ENCODE measurements around the gene SF3B2.
A peak's percentile ranks its signal among the peaks of the same experiment; 100 is the strongest.

Gene SF3B2

DNA sequence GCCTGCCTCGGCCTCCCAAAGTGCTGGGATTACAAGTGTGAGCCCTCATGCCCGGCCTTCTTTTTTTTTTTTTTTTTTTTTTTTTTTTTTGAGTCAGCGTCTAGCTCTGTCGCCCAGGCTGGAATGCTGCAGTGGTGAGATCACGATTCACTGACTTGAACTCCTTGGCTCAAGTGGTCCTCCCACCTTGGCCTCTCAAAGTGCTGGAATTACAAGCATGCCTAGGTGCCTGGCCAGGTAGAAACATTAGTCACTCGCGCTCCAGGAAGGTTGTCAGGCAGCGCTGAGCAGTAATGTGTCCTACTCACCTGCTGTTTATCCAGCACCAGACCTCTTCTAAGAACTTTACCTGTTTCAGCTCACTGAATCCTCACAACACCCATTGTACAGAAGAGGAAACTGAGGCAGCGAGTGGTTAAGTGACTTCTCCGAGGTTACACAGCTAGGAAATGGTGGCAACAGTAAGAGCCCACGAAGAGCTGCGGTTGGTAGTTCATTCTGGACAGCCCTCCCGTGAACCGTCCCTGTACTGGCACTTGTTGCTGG is 40.9 kb upstream of the SF3B2 start:
- no peak overlapping the region for H3K9ac ChIP-seq (ENCODE audit: low read depth, low read length)
- peak overlapping the region; percentile 14 for H3K4me3 ChIP-seq (ENCODE audit: low read depth, low read length)
- H3K36me3 ChIP-seq (ENCODE audit: control insufficient read depth, insufficient read depth, low read length): no peaks in the 10 kb centered on the region
- peaks cover 10% of the 10 kb centered on the region for H3K27me3 ChIP-seq (ENCODE audit: control insufficient read depth, insufficient read depth, low read length)
- H3K9me3 ChIP-seq (ENCODE audit: control insufficient read depth, insufficient read depth, low read length): no peaks in the 10 kb centered on the region
- peaks cover 6% of the 10 kb centered on the region for H3K4me1 ChIP-seq (ENCODE audit: control insufficient read depth, insufficient read depth, low read length)

DNA sequence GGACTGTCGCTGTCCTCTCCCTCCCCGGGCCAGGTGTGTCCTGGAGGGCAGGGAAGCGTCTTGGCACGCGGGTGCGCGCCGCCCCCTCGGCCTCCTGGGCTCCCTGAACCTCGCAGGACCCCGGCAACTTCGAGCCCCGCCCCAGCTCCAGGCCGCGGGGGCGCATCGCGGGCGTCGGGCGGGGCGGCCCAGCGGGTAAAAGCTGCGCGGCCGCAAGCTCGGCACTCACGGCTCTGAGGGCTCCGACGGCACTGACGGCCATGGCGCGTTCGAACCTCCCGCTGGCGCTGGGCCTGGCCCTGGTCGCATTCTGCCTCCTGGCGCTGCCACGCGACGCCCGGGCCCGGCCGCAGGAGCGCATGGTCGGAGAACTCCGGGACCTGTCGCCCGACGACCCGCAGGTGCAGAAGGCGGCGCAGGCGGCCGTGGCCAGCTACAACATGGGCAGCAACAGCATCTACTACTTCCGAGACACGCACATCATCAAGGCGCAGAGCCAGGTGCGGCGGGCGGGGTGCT is 40.3 kb upstream of the SF3B2 start, which contains the start of gene CST6:
CST6 (plus strand) TSS at position 224 of the 519 bp plus-strand sequence; CDS start at position 261, 37 bp downstream.
- H3K9me3 ChIP-seq (ENCODE audit: control insufficient read depth, insufficient read depth, low read length): no peaks in the 10 kb centered on the region
- H3K4me1 ChIP-seq (ENCODE audit: control insufficient read depth, insufficient read depth, low read length): peaks cover 3% of the 10 kb centered on the region
- H3K4me3 ChIP-seq (ENCODE audit: low read depth, low read length): peak within 1 kb of the TSS; percentile 22
- H3K27me3 ChIP-seq (ENCODE audit: control insufficient read depth, insufficient read depth, low read length): peaks cover 10% of the 10 kb centered on the region
- no peaks in the 10 kb centered on the region for H3K36me3 ChIP-seq (ENCODE audit: control insufficient read depth, insufficient read depth, low read length)
- no peak within 1 kb of the TSS for H3K9ac ChIP-seq (ENCODE audit: low read depth, low read length)

DNA sequence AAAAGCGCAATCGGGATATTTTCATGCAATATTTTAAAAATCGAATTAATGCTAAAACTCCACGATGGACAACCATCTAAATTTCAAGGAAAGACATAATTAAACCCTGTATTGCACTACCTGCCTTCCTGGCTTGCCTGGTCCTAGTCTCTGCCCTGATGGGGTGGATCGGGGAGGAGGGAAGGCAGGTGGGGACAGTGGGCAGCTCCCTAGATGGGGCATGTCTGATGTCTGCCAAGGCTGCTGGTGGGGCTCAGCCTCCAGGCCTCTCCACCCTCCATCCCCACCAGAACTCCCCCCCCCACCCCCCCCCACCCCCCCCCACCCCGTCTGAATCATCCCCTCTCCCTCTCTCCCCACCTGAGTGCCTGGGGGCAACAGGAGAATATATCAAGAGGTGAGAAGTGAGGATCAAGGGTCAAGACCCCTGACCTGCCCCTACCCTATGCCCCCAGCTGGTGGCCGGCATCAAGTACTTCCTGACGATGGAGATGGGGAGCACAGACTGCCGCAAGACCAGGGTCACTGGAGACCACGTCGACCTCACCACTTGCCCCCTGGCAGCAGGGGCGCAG is 39.7 kb upstream of the SF3B2 start:
- Histone ChIP-seq H3K9ac (ENCODE audit: low read depth, low read length) (no peak overlapping the region), H3K36me3 (ENCODE audit: control insufficient read depth, insufficient read depth, low read length) (no peaks in the 10 kb centered on the region), H3K4me1 (ENCODE audit: control insufficient read depth, insufficient read depth, low read length) (no peaks in the 10 kb centered on the region), H3K4me3 (ENCODE audit: low read depth, low read length) (no peak overlapping the region), H3K27me3 (ENCODE audit: control insufficient read depth, insufficient read depth, low read length) (peaks cover 10% of the 10 kb centered on the region), H3K9me3 (ENCODE audit: control insufficient read depth, insufficient read depth, low read length) (no peaks in the 10 kb centered on the region)

DNA sequence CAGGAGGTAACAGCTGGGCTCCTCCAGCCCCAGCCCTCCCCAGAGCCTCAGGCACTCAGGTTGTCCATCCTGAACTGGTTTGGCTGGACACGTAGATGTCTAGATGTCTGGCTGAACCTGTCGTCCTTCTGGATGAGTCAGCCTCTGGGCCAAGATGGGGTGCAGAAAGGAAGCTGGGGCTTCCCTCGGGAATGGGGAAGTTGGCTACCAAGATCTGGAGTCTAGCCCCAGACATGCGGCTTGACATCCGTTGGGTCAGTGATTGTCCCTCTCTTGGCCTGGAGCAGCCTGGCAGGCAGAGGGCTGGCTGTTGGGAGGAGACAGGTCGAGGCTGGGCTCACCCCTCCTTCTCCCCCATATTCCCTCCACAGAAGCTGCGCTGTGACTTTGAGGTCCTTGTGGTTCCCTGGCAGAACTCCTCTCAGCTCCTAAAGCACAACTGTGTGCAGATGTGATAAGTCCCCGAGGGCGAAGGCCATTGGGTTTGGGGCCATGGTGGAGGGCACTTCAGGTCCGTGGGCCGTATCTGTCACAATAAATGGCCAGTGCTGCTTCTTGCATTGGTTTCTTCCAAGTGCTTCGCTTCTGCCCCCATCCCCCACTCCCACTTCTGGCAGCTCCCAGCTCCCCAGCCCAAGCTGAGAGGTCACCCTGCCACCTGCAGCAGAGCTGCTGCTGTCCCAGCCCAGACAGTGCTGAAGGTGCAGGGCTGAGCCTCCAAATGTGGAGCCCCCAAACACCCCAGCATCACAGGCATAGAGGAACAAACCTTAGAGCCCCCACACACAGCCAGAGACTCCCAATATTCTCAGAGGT is 39.0 kb upstream of the SF3B2 start:
- Histone ChIP-seq H3K4me1 (ENCODE audit: control insufficient read depth, insufficient read depth, low read length) (no peaks in the 10 kb centered on the region), H3K9me3 (ENCODE audit: control insufficient read depth, insufficient read depth, low read length) (no peaks in the 10 kb centered on the region), H3K36me3 (ENCODE audit: control insufficient read depth, insufficient read depth, low read length) (no peaks in the 10 kb centered on the region), H3K27me3 (ENCODE audit: control insufficient read depth, insufficient read depth, low read length) (peaks cover 10% of the 10 kb centered on the region), H3K4me3 (ENCODE audit: low read depth, low read length) (no peak overlapping the region), H3K9ac (ENCODE audit: low read depth, low read length) (no peak overlapping the region)

DNA sequence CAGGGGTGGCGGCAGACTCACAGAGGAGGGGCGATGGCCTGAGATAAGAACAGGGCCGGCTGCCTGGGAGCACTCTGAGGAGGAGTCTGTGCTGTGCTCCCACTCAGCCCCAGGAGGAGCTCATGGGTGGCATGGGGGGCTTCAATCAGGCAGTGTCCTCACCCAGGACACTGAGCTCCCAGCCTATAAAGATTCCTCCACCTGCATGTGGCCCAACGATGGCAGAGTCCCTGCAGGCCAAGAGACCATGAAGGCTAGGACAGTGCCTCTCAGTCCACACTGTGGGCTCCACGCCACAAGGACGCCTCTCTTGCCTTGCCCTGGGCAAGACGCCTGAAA is 38.4 kb upstream of the SF3B2 start:
- Histone ChIP-seq H3K9me3 (ENCODE audit: control insufficient read depth, insufficient read depth, low read length) (no peaks in the 10 kb centered on the region), H3K4me3 (ENCODE audit: low read depth, low read length) (no peak overlapping the region), H3K9ac (ENCODE audit: low read depth, low read length) (no peak overlapping the region), H3K27me3 (ENCODE audit: control insufficient read depth, insufficient read depth, low read length) (peaks cover 10% of the 10 kb centered on the region), H3K36me3 (ENCODE audit: control insufficient read depth, insufficient read depth, low read length) (no peaks in the 10 kb centered on the region), H3K4me1 (ENCODE audit: control insufficient read depth, insufficient read depth, low read length) (no peaks in the 10 kb centered on the region)

DNA sequence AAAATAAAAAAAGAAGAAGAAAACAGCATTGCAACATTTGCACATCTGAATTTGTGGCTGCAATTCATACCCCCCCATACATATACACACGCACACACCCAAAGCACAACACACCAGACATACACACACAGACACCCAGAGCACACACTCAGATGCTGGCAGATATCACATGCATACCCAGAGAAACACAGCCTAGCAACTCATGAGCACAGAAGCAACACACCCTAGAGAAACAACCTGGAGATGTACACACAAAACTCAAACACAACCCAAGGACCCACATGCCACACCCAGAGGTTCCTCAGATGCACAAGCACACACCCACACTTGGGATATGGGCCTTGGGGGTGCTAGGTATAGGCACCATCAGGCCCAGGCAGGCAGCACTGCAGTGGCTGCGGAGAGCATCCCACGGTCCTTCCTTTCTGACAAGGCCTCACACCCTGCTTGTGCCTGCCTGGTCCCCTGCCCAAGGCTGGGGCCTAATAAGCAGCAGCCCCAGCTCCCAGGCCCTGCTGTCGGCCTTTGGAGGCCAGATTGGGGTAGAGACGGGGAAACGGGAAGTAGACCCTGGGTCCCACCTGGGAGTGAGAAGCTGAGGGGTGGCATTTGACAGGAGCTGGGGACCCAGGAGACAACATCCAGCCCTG is 37.2 kb upstream of the SF3B2 start:
- Histone ChIP-seq H3K27me3 (ENCODE audit: control insufficient read depth, insufficient read depth, low read length) (peaks cover 10% of the 10 kb centered on the region), H3K9me3 (ENCODE audit: control insufficient read depth, insufficient read depth, low read length) (no peaks in the 10 kb centered on the region), H3K4me1 (ENCODE audit: control insufficient read depth, insufficient read depth, low read length) (no peaks in the 10 kb centered on the region), H3K36me3 (ENCODE audit: control insufficient read depth, insufficient read depth, low read length) (no peaks in the 10 kb centered on the region), H3K9ac (ENCODE audit: low read depth, low read length) (no peak overlapping the region), H3K4me3 (ENCODE audit: low read depth, low read length) (no peak overlapping the region)

DNA sequence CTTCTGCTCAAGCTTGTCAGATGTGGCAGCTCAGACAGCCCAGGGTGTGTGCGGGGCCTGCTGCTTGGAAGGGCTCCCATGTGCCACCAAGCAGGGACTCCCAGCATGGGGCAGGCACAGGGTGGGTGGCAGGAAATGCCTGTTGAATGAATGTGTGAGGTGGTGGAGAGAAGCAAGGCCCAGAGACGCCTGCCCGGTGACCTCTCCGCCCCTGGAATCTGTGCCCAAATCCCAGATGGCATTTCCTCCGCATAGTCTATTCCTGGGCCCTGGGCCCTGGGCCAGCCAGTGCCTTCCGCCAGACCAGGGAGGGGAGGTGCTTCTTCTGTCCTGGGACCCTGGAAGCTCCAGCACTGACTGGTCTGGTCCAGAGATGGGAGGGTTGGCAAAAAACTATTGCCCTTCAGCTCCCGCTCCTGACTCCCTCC is 36.7 kb upstream of the SF3B2 start:
- no peaks in the 10 kb centered on the region for H3K36me3 ChIP-seq (ENCODE audit: control insufficient read depth, insufficient read depth, low read length)
- H3K4me3 ChIP-seq (ENCODE audit: low read depth, low read length): no peak overlapping the region
- H3K27me3 ChIP-seq (ENCODE audit: control insufficient read depth, insufficient read depth, low read length): peaks cover 10% of the 10 kb centered on the region
- no peak overlapping the region for H3K9ac ChIP-seq (ENCODE audit: low read depth, low read length)
- no peaks in the 10 kb centered on the region for H3K9me3 ChIP-seq (ENCODE audit: control insufficient read depth, insufficient read depth, low read length)
- no peaks in the 10 kb centered on the region for H3K4me1 ChIP-seq (ENCODE audit: control insufficient read depth, insufficient read depth, low read length)

DNA sequence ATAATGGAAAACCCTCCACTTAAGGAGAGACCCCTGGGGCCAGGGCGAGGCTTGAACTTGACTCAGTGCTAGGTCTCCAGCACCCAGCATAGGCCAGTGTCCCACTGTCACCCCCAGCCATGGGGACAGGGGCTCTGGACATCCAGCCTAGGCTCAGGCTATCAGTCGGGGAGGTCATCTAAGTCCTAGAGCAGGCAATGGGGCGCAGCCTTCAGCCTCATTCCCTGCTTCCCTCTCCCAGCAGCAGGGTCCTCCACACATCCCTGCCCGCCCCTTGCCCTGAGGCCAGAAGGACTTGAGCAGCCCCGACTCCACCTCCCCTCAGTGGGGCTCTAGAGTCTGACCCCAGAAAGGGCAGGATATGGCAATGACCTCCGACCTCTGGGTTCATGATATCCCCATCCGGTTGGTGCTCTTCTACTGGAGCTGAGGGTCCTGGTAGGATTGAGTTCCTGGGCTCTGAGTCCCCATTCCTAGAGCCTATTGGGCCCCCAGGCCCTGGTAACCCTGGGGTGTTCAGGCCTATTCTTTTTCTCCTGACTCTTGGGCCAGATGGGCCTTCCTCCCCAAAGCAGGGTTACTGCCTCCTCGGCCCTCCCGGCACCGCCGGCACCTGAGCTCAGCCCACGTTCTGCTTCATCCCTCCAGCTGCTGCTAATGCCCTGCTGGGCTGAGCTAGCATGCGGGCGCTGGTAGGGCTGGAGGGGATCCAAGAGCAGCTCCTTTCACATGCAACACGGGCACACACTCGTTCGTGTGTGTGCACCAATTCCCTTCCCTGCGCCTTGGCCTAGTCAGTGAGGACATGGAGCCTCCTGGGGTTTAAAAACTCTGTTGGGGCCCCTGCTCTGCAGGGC is 36.0 kb upstream of the SF3B2 start:
- Histone ChIP-seq H3K9me3 (ENCODE audit: control insufficient read depth, insufficient read depth, low read length) (no peaks in the 10 kb centered on the region), H3K27me3 (ENCODE audit: control insufficient read depth, insufficient read depth, low read length) (peaks cover 10% of the 10 kb centered on the region), H3K4me1 (ENCODE audit: control insufficient read depth, insufficient read depth, low read length) (no peaks in the 10 kb centered on the region), H3K4me3 (ENCODE audit: low read depth, low read length) (no peak overlapping the region), H3K36me3 (ENCODE audit: control insufficient read depth, insufficient read depth, low read length) (no peaks in the 10 kb centered on the region), H3K9ac (ENCODE audit: low read depth, low read length) (no peak overlapping the region)

DNA sequence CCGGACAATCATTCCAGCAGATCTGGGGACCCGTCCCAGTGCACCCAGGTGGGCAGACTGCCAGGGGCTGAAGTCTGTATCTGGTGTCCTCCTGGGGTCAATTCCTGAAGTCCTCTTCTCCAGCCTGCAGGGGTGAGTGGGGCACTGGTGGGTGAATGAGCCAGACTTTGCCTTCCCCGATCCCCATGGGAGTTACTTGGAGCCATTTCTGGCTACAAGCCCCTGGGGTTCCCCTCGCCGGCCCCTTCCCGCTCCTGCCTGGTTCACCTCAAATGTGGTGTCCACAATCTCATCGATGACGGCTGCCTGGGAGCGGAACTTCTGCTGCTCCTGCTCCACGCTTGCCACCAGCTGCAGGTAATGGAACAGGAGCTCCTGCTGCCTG is 35.4 kb upstream of the SF3B2 start:
- no peaks in the 10 kb centered on the region for H3K4me1 ChIP-seq (ENCODE audit: control insufficient read depth, insufficient read depth, low read length)
- no peaks in the 10 kb centered on the region for H3K36me3 ChIP-seq (ENCODE audit: control insufficient read depth, insufficient read depth, low read length)
- H3K9me3 ChIP-seq (ENCODE audit: control insufficient read depth, insufficient read depth, low read length): no peaks in the 10 kb centered on the region
- no peak overlapping the region for H3K4me3 ChIP-seq (ENCODE audit: low read depth, low read length)
- H3K9ac ChIP-seq (ENCODE audit: low read depth, low read length): no peak overlapping the region
- H3K27me3 ChIP-seq (ENCODE audit: control insufficient read depth, insufficient read depth, low read length): peaks cover 9% of the 10 kb centered on the region

DNA sequence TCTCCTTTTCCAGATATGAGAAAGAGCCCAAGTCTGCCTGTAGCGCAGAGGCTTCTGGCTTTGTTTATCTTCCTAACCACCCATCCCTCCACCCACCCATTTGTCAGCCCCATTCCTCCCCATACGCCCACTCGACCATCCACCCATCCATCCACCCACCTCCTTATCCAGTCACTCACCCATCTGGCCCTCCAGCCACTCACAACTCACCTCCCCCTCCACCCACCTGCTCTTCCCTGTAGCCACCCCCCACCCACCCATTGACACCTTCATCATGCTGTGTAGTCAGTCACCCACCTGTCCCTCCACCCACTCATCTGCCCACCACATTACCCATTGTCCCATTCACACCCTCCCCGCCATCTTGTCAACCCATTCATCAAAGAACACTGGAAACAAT is 34.8 kb upstream of the SF3B2 start:
- Histone ChIP-seq H3K4me1 (ENCODE audit: control insufficient read depth, insufficient read depth, low read length) (no peaks in the 10 kb centered on the region), H3K9me3 (ENCODE audit: control insufficient read depth, insufficient read depth, low read length) (no peaks in the 10 kb centered on the region), H3K27me3 (ENCODE audit: control insufficient read depth, insufficient read depth, low read length) (peaks cover 8% of the 10 kb centered on the region), H3K36me3 (ENCODE audit: control insufficient read depth, insufficient read depth, low read length) (no peaks in the 10 kb centered on the region), H3K4me3 (ENCODE audit: low read depth, low read length) (no peak overlapping the region), H3K9ac (ENCODE audit: low read depth, low read length) (no peak overlapping the region)

DNA sequence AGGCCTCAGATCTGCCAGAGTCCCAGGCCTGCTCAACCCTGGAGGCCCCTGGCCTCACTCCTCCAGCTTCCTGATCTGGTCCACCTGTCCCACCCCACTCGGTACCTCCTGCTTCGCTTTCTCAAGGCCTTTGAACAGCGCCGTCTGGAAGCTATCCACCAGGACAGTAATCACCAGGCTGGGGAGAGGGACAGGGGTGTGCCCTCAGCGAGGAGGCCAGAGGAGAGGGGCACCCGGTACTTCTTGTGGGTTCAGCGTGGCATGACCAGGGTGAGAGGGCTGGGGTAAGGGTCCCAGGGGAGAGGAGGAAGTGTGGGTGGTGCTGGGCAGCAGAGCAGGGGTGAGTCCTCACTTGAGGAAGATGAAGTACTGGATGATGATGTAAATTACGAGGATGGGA is 32.0 kb upstream of the SF3B2 start:
- no peaks in the 10 kb centered on the region for H3K9me3 ChIP-seq (ENCODE audit: control insufficient read depth, insufficient read depth, low read length)
- H3K4me1 ChIP-seq (ENCODE audit: control insufficient read depth, insufficient read depth, low read length): no peaks in the 10 kb centered on the region
- no peak overlapping the region for H3K4me3 ChIP-seq (ENCODE audit: low read depth, low read length)
- no peaks in the 10 kb centered on the region for H3K36me3 ChIP-seq (ENCODE audit: control insufficient read depth, insufficient read depth, low read length)
- peaks cover 10% of the 10 kb centered on the region for H3K27me3 ChIP-seq (ENCODE audit: control insufficient read depth, insufficient read depth, low read length)
- H3K9ac ChIP-seq (ENCODE audit: low read depth, low read length): no peak overlapping the region
